ENCODE data around the gene VWCE.

Gene VWCE

DNA sequence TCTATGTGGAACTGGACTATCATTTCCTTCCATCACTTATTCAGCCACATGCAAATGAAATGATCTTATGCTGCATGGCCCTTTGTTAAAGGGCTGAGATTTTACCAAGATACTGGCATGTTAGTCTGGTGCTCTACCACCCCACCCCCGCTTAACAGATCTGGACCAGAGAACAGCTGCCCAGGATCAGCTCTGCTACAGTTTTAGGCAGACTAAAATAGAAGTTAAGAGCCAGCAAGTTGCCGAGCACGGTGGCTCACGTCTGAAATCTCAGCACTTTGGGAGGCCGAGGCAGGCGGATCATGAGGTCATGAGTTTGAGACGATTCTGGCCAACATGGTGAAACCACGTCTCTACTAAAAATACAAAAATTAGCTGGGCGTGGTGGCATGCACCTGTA is 33.2 kb upstream of the VWCE start:
- DNase-seq: no peak

DNA sequence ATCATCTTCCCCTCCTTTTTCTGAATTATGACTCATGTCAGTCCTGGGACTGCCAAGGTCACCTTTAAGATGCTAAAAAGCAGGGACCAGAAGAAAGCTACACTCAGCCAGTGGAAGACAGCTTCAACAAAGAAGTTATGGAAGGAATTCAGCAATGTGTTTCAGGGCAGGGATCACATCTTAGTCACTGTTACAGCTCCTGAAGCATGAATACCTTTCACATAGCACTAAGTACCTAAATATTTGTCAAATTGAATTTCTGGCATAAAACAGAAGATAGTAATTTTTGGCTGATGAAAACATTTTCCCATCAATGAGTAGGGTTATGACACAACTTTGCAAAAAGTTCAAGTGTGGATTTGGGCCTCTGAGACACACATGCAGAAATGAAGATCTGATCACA is 32.6 kb upstream of the VWCE start:
- no peak for DNase-seq

DNA sequence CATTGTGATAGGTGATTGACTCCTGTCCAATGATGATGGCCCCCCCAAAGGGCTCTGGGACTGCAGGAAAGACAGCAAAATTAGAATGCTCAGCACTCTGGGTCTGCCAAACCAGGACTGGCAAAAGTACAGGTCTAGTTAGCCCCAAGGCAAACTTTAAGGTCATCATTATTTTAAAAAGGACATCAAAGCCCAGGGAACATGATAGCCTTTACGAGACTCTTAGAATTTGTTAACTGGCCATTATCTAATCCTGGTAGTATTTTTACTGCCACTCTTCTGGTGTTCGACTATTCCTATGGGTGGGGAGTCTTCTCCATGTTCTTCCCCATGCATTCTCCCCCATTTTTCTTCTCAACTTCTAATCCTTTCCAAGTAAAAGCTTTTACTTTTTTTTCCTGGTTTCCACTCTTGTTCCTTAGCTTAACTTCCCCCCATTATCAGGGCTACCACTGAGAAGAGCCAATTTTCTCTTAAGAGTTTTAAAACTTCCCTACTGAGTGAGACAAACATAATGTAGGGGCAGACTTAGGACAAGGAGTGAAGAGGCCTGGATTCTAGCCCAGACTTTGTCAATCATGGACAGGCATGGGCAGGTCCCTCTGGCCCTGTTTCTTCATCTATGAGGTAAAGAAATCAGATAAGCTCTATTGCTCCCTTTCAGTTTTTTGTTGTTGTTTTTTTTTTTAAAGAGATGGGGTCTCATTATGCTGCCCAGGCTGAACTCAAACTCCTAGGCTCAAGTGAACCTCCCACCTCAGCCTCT is 30.7 kb upstream of the VWCE start:
- DNase-seq: no peak

DNA sequence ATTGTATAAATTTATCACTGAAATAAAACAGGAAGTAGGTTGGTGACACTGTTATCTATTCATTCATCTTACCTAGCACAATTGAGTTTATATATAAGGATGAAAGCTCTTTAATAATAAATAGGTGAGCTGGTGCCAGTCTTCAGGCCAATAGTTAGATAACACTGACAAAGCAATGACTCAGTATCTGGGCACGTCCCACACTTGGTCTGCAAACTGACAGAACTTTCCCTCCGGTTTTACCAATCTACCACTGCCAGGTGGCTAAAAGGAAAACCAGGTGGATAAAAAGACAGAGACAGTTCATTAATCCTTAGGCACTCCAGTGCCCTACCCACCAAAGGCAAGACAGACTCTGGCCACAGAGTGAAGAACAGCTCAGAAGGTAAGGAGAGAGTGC is 20.1 kb upstream of the VWCE start:
- no peak for DNase-seq

DNA sequence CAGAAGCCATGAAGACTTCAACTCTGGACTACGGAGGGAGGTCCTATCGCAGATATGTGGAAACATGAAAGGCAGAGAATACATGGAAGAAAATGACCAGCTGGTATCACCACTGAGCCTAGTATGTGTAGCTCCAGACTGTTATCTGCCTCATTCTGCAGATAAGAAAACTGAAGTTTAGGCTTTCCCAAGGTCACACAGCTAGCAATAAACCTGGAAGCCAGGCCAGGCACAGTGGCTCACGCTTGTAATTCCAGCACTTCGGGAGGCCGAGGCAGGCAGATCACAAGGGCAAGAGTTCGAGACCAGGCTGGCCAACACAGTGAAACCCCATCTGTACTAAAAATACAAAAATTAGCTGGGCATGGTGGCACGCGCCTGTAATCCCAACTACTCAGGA is 15.6 kb upstream of the VWCE start:
- DNase-seq: no peak

DNA sequence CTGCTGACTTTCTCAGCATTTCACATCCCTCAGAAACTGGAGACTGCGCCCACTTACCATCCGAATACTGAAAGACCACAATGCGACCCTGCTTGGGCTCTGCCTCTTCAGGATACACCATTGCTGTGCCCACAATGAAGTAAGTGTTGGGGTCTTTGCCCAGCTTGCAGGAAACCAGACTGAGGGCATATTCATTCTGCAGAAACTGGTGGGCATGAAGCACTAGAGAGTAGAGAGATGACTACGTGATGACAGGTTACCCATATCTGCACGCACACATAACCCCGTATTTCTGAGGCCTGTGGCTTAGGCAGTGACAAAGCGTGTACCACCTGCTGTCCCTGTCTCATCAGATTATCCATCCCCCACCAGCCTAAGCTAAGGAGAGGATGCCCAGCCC is 14.6 kb upstream of the VWCE start:
- no peak for DNase-seq

DNA sequence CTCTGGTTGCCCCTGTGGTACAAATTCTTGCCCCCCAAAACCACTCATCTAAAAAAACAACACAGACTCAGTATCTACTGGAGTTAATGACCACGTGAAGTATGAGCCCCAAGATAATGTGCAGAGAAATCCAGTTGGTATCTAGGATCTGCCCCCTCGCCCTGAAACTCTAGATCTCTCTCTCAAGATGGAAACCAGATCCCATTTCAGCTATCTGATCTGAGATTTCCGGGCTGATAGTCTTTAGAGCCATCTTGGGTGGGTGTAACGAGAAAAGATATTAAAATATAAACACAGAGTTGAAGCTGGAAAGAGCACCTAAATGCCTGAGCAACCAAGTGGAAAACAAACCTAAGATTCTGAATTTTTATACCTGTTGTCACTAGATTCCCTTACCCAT is 14.0 kb upstream of the VWCE start:
- DNase-seq: no peak

DNA sequence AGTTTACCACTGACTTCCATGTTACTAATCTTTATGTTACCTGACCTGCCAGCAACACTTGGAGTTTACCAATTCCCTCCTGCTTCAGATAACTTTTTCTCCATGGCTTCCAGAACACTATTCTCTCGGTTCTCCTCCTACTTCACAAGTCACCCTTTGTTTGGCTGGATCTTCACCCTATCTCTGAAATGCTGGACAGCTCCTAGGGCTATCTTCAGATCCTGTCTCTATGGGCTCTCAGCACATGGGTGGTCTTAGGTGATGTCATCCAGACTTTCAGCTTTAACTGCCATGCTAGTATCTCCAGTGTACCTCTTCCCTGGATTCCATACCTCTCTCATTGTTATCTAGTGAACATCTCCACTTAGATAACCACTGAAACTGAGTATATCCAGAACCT is 12.2 kb upstream of the VWCE start:
- no peak for DNase-seq

DNA sequence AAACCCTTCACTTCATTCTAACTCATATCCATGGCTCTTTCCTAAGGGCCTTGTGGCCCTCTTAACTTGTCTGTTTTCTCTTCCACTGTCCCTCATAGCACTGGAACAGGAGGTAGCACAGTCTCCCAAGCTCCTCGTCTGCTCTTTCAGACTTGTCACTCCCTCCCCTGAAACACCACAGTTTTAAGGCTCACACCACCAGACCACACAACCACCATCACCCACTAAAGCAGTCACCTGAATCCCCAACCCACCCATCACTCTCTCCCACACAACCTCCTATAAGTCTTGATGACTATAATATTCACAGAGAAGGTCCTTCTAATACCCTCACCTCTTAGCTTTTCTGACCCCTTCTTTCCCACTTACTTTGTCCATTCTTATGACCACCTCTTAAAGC is 11.1 kb upstream of the VWCE start:
- no peak for DNase-seq

DNA sequence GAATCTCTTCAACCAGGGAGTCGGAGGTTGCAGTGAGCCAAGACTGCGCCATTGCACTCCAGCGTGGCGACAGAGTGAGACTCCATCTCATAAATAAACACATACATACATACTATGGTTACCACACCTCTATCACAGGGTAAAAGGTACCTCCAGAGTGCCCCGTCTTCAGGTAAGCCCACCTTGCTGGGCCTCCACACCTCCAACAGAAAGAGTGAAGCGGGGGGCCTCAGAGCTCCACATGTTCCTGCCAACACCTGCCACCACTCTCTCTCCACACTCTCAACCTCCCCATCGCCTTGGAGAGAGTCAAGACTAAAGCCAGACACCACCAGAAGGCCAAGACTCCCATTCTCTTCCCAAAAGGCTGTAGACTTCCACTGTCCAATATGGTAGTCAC is 10.3 kb upstream of the VWCE start:
- no peak for DNase-seq

DNA sequence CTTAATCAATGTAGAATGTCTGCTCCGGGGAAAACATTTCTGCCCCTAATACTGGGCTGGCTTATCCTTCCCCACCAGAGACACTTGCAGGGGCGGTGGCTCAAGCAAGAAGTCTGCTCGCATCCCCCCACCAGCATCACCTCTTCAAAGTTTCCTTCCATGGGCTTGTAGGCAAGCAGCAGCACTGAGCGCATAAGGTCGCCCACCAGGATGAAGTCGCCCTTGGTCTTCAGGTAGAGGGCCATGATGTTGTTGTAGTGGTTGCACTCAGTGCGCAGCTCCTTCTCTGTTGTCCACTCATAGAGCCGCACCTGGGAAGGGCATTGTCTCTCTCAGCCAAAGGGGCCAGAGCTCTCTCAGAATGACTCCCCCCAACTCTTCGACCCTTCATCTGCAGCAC is 8.6 kb upstream of the VWCE start:
- DNase-seq: no peak

DNA sequence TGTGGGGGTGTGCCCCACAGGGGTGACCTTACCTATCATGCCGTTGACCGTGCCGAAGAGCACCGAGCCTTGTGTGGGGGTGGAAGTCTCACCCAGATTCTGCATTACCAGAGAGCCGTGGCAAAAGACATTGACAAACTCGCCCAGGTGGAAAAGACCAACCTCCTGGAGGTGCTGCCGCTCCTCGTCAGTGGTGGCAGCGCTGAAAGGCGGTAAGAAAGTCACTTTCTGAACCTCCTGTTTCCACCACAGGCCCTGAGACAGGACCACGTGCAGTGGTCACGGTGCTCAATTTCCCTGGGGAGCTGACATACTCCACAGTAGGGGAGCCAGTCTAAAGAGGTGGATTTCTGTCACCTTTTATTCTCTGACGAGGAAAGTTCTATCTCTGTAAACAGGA is 7.4 kb upstream of the VWCE start:
- DNase-seq: no peak

DNA sequence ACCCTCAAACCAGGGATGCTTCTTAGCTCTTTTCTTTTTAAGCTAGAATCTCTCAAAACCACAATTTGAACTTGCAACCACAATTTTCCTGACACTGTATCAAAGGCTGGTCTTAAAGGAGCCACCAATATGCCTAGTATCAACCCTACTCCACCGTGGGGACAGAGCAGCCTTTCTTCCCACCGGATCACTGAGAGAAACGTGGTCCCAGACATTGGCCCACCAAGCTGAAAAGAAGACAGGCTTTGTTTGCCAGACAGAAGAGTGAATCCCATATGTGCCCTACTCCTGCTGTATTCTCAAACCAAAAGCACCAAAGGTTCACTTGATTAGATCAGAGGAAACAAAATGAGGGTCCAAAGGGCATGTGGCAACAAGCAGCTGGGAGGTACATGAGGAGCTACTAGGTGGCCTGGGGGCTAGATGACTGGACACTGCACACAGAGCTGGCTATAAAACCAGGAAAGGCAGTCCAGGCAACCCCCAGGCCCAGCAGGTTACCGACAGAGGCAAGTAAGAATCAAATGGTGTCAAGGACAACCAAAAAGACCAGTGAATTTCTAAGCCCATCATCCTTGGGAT is 3.6 kb upstream of the VWCE start:
- no peak for DNase-seq

DNA sequence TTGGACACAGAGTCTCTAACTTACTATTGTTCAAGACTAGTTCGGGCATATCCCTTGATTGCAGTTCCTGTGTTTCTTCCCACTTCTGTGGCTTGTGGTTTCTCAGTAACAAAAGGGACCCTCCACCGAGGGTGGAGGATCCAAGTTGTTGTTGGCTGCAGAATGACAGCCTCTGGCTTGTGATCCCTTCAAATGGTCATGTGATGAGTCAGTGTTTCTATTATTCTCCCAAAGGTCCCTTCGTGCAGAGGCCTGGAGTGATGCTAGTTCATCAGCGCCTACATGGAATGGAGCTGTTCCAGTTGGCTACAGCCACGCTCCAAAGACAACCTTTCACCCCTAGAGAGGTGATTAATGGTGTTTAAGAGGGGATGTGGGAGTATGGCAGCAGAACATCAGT is 2.6 kb upstream of the VWCE start:
- peak; percentile 42 for DNase-seq

DNA sequence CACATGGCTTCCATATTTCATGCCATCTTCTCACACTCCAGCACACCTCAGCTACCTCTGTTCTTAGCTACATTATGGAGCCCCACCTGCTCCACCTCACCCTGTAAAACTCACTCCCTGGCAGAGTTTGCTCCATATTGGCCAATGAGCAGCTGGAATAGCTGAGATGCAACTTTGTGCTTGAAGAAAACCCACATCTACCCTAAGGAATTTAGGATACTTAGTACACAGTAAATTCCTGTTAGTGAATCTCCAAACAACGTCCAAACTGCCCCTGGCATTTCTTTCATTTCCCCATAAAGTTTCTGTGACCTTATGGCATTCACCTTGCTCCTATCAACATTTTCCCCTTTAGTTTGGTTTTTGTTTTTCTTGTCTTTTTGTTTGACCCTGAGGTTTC is 2.2 kb upstream of the VWCE start:
- DNase-seq: no peak

DNA sequence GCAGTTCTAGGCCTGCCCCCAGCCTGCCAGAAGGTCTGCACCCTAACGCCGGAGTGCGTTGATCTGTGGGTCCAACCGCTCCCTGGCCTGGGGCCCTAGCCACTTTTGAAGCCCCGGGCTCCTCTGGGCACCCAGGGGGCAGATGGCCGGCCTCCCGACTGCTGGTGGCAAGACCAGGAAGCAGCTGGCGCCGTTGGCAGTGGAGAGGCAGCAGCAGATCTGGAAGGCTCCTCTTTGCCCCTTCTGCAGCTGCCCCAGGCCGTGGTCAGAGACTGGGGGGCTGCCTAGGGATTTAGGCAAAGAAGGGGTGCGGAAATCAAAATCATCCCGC is 445 bp upstream of the VWCE start:
- no peak for DNase-seq

DNA sequence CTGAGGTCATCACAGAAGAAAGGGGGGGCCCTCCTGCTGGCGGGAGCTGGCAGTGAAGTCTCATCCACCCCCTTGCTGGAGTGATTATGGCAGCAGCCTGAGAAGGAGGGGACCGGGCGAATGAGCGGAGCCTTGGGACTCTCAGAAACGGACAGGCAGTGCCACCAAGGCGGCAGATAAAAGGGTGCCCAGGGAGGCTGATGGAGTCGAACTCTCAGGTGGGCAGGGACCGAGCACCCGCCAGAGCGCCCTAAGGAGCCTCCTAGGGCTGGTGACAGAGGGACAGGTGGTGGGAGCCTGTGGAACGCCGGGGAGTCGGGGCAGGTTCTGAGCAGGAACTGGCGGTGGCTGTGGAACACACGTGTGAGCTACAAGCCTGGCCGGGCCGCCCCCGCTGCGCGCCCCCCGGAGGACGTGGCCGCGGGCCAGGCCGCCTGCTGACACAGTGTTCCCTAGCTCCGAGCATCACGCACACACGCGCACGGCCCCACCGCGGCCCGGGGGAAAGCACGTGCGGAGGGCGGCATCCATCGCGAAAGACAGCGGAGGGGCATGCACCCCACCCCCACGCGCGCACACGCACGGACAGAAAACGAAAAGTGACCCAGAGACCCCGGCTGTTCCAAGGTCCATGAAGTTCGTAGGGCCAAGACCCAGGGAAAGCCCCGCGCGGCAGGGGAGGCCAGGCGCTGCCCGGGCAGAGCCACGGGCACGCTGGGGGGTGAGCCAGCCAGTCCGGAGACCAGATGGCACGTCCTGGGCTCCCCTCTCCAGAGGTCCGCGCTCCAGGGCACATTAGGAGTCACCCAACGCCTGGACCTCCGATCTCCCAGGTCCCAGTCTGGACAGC is 1.0 kb downstream of the VWCE start:
- DNase-seq: no peak

DNA sequence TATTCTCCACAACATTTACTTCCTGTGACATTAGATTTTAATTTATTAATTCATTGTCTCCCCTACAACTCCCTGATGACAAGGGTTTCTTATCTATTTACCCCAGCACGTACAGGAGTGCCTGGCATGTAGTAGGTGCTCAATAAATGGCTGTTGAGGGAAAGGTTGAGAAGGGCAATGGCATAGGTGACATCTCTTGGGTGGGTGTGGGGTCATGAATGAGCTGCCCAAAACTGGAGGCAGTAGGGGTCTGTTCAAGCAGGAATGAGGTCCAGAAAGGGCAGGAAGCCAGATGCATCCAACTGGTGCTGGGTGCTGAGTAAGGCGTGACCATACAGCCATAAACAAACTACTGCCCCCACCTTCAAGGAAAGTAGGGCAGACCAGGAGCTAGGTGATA is 2.8 kb downstream of the VWCE start:
- no peak for DNase-seq

DNA sequence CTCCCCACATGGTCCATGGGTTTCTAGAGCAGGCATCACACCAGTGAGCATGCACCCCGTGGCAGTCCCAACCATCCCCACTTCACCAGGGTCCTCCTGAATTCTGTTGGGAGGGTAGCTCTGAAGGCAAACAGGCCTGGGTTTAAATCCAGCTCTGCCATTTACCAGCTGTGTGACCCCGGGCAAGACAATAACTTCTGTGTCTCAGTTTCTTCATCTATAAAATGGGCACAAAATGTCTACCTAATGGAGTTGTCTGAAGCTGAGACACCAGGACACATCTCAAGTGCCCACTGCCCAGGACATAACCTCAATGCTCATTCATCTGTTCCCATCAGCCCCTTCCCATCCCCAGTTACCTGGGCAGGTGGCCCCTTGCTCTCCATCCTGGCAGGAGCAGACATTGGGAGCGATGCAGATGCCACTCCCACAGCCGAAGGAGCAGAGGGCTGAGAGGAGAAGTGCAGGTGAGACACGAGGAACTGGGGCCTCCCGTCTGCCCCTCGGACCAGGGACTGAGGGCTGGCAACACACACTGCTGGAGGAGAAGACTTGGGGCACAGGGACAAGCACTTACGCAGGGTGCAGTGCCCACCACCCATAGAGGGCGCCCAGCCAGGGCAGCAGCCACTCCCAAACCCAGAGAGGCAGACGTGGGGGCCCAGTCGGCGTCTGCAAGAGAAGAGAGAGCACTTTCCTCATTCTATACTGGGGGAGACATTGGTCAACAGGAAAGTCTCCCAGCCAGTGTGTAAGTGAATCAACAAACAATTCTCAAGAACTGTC is 4.0 kb downstream of the VWCE start:
- DNase-seq: no peak

DNA sequence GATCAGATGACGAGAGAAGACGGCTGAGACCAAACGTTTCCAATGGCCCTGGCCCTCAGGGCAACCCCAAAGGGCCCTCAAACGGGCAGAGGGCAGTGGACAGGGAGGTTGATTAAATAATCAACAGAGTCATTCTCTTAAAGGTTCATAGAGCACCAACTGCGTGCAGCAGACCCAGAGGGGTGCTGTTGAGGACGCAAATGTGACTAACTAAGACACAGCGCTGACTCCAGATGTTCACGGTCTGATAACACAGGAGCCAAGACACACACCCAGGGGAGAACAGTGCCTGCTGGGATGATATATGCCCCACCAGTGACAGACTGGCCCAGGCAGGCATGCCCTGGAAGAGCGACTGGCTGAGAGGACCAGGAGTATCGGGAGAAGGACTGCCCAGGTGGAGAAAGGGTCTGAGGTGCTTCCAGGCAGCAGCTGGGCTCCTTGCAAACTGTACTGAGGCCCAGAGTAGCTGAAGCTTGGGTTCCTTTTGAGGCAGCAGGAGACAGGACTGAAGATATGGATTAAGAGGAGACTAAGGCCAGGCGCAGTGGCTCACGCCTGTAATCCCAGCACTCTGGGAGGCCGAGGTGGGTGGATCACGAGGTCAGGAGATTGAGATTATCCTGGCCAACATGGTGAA is 7.7 kb downstream of the VWCE start:
- DNase-seq: no peak

DNA sequence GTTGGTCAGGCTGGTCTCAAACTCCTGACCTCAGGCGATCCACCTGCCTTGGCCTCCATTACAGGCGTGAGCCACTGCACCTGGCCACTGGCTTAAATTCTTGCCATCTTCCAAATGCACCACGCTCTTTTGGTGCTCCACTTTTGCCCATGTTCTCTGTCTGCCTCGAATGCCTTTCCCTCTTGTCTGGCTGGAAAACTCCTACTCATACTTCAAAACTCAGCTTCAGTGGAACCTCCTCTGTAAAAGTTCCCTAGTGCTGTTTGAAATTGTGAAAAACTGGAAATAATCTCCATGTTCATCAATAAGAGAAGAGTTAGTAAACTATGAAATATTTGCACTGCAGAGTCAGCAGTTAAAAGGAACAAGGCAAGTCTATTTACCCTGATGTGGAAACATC is 11.5 kb downstream of the VWCE start:
- DNase-seq: no peak

DNA sequence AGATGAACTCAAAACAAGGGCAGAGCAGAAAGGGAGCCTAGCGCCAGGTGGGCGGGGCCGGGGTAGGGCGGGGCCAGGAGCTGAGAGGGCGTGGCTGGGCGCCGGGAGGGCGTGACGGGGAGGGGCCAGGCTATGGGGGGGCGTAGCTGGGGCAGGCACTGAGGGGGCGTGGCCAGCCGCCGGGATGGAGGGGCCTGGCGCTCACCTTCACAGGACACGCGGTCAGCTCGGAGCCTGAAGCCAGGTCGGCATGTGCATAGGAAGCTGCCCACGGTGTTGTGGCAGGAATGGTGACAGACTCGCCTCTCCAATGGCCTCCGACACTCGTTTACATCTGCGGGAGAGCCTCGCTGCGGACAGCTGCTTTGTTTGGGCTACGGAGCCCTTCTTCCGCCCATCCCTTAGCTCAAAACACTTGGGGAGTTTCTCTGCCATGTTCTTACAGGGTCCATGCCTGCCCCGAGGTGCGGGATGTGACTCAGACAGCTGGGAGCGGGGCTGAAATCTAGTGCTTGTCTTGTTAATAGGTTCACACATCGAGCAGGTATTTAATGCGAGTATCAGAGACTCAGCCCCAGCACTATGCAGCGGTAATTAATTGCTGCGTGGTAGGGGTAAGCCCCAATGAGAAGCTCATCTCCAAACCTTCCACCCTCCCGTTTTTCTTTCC is 13.4 kb downstream of the VWCE start:
- no peak for DNase-seq
